ENCODE measurements around the gene ACOX3.

The ACOX3 gene

DNA sequence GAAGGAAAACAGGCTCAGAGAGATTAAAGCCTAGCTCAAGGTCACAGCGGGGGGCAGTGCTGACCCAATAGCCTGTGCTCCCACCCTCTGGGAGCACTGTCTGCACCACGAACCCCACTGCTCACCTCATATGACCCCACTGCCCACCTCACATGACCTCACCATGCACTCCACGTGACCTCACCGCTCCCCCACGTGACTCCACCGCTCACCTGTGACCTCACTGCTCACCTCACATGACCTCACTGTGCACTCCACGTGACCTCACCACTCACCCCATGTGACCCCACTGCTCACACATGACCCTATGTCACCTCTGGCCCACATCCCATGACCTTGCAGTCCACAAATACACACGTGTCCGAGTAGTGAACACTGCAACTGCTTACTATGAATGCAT, 55.4 kb downstream of the ACOX3 start:
- no peak for DNase-seq

DNA sequence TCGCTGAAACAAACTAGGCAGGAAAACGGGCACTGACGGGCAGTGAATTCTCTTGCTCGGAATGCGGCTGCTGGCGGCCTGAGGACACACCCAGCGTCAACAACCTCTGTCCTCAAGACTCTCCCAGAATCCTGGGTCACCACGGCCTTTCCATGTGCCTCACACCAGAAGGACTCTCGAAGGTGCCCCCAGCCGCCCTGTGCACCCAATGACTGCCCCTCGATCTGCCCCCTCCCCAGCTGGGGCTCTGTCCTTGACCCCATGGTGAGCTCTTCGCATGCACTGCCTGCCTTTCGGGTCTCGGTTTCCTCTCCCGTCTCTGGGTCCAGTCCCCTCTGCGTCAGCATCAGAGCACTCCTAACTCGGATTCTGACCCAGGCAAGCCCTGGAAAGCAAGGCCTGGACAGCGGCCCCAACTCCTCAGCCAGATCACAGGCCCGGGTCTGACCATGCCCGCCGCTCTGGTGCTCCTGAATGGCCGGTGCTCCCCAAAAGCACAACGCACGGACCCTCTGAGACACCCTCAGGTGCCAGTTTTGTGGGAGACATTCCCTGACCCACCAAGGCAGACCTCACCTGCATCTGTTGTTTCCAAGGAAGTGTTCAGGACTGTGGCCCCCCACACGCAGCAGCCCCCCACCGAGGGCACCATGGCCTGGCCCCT, 56.0 kb downstream of the ACOX3 start:
- no peak for DNase-seq

DNA sequence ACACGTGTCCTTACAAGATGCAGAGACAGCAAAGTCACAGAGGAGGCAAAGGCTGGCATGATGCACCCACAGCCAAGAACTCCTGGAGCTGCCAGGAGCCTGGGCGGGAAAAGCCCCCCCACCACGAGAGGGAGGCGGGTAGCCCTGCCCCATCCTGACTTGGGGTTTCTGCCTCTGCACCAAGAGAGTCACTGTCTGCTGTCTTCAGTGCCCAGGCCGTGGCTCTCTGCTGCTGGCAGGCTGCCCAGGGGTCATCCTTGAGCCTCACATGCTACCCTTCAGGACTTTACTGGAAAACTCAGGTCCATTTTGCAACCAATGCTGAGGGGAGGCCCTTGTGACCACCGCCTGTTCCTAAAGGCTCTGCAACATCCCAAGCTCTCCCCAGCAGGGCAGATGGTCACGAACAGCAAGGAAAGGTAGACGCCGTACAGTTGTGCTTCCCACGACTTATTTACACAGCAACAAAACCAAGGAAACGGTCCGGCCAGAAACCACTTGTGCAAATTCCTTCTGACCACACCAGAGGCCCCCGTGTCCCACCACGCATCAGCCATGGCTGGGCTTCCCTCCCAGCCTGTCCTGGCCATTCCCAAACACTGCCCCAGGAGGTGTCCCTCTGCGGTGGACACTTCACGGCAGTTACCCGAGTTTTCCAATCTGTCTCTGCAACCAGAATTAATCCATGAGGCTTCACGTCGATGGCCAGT, 56.9 kb downstream of the ACOX3 start:
- no peak for DNase-seq

DNA sequence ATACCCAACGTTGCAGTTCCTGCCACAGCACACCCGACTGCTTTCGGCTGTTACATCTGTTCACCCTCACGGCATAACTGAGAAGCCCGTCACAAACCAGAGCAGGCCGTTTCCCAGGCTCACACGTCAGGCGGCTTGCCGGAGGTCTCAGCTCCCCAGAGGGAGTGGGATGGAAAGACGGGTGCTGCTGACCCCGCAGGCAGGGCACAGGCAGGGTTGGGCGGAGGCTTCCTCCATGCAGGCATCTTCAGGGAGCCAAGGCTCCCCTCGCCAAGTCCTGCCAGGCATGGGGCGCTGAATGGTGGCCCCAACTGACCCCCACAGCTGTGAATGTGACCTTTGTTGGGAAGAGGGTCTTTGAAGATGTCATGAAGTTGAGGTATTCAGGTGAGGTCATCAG, 57.5 kb downstream of the ACOX3 start:
- DNase-seq = no peak

DNA sequence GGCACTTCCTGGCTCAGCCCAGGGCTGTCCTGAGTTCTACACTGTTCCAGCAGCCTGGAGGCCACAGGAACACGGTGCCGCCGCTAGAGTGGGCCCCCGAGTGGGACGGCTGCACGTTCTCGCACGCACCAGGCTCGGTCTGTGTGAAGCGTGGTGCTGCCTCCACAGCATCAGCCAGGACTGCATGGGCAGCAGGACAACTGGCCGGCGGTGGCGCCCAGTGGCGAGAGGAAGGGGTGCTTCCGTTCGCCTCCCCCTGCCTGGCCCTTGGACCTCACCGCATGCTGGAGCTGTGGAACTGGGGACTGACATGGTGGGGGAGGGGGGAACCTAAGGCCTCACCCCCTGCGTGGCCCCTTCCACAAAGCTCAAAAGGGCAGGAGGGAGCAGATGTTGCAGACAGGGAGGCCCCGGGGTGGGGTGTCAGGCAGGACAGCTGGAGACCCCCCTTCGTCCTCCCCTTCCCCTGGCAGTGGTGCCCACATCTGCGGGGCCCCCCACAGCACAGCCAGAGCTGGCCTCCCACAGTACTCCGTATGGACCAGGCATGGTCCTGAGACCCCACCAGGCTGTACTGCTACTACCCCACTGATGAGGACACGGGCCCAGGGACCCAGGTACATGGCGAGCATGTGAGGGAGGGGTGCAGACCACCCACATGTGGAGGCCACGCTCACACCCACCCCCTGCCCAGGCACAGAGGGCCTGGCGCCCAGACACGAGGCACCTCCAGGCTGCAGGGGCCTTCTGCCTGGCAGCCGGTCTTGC, 58.5 kb downstream of the ACOX3 start:
- DNase-seq = no peak

DNA sequence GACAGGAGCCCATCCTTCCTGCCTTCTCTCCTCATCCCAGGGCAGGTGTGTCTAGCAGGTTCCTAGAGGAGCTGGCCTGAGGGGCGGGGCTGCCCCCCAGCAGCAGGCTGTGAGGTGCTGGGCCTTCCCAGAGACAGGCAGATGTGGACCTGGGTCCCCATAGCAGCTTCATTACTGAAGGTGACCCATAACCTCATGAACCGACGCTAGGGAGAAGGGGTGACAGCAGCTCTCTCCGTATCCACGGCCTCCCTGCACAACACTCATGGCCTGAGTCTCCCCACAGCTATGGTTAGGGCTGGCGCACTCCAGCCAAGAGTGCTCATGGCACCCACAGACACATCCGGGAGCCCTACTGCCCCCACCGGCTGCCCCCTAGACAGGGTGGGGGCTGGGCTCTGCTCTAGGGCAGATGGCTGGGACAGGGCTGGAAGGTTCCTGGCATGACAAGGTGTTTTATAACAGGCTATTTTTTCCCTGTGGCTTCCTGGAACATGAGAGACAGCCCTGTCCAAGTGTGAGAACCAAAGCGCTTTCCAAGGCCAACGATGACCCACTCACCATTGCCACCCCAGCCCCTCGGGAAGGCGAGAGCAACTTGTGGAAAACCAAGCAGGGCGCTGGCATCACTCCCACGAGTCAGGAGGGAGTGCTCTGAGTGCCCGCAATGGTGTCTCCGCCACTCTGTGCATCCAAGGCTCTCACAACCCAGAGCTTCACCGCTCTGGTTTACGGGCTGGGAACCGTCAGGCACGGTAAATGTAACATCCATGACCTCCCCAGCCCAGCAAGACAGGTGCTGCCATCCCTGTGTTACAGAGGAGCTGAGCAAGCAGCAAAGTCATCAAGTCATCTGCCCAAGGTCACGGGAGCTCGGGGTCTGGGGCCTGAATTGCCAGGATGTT, 59.8 kb downstream of the ACOX3 start:
- no peak for DNase-seq

DNA sequence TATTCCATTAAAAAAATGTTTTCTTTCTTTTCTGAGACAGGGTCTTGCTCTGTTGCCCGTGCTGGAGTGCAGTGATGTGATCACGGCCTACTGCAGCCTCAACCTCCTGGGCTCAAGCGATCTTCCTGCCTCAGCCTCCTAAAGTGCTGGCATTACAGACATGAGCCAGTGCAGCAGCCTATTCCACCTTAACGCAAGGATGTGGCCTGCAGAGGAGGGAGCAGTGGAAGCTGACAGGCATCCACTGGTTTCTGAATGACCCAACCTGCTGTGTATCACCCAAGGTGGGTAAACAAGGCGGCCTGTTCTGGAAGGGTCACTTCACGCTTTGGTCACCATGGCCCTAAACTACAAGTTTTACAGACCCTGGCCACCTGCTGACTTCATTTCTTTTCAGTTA, 60.8 kb downstream of the ACOX3 start:
- no peak for DNase-seq

DNA sequence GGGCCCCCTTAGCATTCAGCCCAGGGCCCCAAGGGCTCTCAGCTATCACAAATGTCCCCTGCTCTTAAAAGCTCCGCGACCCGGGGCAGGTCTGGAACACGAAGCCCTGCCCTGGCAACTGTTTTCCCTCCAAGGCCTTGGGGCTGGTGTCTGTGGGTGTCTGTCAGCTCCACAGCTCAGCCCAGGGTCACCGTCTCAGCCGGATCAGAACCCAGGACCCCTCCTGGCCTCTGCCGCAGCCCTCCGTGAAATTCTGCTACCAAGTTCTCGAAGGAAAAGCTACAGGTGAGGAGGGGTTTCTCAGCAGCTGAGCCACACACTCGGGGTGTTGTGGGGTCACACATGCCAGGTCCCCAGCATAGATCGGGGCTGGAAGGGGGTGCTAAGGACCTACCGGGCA, 61.2 kb downstream of the ACOX3 start:
- no peak for DNase-seq

DNA sequence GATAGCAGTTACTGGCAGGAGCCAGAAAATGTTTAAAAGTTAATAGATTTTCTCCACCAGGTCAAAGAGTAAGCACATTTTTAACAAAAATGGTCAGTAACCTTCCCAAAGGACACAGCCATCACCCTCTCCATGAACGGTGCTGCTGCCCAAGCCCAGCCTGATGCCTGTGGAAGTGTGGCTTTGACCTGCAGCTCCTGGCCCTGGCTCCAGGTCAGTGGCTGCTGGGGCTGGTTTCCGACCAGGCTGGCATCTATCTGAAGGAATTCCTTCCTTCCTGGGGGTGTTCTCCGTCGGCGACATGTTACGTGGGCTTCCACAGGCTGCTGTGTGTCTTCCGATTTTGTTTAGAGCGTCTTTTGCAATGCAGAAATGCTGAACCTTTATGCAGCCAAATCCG, 61.7 kb downstream of the ACOX3 start:
- no peak for DNase-seq

DNA sequence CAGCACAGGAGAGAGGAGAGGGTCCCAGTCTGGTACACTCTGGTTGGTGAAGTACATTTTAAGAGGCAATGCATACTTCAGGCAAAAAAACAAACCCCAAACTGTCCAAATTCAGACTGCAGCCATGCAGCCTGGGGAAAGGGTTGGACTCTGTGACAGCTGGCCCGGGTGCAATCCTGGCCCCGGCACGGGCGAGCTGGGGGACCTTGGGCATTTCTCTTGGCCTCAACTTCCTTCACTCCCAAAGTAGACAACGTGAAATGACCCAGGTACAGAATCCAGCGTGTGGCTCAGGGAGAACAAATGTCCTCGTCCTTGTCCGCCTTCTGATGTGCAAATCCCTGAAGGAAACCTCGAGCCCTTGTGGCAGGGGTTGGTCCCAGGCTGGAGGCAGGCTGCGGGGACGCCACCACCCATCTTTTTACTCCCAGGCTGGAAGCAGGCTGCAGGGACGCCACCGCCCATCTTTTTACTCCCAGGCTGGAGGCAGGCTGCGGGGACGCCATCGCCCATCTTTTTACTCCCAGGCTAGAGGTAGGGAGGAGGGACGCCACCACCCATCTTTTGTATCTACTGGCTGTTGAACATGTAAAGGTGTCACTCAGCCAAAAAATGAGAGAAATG, 62.3 kb downstream of the ACOX3 start:
- no peak for DNase-seq

DNA sequence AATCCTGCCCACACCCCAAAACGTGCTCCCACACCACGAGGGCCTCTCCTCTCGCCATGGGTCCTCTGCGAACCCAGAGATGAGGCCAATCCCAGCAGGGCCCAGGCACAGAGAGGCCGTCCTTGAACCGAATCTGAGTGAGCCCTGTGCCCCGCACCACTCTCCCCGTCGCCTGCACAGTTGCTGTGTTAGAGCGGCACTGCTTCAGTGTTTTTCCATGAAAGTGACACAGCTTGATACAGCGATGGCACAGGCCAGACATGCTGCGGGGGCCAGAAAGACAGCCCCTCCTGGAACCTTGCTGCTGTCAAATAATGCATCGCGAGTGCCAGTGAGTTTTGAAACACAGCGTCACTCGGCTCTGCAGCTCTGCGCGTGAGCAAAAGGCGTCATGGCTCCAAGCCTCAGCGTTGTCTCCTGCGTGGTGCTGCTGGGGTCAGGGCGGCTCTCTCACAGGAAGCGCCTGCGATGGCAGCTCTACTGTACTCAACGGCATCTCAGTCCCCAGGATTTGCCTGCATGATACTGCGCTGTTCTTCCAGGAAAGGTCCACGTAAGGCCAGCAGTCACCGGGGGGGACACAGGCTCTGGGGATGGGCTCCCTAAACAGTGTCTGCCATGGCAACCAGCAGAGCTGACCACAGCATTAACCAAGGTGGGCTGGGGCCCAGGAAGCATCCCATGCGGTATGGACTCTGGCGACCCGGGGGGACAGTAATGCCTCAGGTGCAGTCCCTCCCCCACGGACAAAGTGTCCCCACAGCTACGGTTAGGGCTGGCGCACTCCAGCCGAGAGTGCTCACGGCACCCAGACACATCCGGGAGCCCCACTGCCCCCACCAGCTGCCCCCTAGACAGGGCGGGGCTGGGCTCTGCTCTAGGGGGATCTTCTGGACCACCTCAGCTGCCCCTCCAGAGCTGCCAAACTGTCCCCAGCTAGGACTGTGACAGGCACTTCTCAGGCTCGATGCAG, 63.1 kb downstream of the ACOX3 start:
- DNase-seq = no peak

DNA sequence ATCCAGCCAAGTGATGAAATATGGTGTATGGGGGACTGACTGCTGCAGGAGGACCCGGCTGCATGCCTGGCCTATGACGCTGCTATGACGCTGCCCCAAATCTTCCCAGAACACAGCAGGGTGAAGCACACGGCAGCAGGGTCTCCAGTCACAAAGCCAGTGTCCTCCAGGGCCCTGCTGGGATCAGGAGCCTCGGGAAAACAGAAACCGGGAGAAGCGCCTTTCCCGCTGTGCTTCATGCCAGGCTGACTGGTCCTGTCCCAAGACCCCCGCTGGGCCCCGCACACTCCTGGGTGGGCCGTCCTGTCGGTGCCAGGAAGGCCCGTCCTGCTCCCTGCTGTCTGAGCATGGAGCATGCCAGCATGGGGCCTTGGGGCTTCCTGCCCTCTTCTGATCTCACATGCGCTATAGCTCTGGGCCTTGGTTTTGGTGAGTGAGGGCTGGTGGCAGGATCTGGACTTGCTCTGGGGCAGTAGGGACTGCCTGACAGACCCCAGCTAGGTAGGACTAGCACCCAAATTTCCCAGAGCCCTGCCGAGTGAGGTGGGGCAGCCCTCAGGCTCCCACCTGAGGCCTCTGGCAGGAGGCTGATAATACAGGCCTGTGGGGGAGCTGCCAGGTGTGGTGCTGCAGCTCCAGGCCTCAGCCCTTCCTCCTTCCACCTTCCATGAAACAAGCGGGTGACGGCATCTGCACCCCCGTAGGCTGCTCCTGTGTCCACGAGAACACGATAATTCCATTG, 64.0 kb downstream of the ACOX3 start:
- DNase-seq = no peak

DNA sequence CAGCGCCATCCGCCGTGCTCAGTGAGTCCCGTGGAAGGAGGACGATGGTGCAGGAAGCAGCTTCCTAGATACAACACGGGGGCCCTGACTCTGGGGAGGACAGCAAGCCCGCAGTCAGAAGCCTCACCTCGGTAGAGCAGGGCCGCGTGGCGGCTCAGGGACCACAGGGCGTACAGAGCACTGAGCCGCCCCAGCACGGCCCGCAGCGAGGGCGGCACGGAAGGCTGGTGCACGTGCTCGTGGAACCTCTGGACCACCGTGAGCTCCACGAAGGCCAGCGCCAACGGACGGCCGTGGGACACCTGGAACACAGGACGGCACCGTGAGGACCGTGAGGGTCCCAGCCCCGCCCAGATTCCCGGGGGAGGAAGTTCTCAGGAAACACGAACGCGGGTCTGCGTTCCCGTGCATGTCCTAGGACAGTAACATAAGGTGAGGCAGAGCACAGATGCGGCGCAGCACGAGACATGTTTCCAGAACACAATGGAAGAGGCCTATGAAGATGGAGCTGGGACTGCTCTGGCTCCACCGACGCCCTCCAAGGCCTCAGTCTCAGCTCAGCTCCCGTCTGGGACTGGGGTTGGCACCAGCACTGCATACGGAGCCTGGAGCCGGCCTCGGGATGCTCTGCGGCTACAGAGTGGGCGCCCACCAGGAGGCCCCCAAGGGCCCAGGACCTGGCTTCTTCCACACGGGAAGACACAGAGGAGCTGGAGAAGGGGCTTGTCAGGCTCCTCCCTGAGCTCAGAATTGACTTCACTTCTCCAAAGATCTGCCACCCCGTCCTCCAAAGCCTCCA, 65.5 kb downstream of the ACOX3 start:
- no peak for DNase-seq

DNA sequence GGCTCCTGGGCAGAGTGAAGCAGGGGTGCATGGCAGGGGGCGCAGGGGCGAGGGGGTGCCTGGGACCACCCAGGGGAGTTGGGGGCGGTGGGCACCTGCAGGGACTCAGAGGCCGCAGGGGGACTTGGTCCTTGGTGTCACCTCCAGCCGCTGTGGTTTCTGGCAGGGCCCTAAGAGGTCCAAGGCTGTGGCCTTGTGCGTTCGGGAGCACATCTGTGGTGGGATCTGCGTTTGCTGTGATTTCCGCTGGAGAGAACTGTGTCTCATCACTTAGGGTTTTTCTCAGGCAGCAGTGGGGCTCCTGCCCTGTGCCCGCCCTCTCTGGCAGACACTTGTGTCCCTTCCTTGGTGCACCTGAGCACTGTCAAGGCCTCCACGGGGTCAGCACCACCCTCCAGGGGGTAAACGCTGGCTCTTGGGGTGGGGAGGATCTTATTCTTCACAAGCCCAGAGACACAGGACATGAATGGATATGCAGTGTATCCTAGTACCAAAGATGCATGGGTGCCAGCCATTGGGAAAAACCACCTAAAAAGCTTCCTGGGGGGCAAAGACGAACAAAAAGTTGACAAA, 66.5 kb downstream of the ACOX3 start:
- no peak for DNase-seq

DNA sequence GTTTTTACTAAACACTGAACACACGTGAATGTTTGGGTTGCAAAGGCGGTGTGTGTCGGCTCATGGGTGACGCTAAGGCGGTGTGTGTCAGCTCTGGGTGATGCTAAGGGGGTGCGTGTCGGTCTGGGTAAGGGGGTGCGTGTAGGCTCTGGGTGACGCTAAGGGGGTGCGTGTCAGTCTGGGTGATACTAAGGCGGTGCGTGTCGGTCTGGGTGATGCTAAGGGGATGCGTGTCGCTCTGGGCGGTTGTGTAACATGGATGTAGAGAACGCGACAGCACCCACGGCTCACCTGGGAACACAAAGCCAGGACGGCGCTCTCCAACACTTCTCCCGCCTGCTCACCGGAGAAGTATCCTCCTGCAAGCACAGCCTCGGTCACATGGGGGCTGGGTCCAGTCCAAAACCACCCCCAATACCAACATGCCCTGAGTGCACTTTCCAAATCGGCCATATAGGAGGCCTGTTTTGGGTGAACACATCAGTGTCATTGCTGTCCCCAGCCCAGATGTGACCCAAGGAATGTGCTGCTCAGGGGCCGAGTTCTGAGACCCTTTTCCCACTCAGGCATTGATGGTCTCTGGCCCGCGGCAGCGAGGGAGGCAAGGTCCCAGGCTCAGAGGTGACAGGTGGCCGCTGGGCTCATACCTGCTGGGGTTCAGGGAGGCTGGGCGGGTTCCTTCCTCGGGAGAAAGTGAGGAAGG, 67.1 kb downstream of the ACOX3 start:
- DNase-seq = no peak

DNA sequence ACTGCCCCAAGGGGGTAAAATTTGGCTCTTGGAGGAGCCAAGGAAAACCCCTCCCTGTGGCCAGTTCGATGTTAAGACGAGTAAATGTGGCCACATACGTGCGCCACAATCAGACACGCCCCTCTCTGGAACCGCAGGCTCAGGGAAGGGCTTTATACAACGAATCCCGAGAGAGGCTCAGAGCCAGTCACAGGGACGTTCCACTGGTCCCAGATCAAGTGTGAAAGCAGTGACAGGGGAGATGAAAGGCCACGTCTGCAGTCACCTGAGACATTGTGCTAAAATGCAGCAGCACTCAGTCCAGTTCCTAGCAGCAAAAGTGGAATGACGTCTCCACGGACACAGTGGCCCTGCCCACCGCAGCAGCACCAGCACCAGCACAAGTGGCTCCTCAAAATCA, 68.0 kb downstream of the ACOX3 start:
- DNase-seq = no peak

DNA sequence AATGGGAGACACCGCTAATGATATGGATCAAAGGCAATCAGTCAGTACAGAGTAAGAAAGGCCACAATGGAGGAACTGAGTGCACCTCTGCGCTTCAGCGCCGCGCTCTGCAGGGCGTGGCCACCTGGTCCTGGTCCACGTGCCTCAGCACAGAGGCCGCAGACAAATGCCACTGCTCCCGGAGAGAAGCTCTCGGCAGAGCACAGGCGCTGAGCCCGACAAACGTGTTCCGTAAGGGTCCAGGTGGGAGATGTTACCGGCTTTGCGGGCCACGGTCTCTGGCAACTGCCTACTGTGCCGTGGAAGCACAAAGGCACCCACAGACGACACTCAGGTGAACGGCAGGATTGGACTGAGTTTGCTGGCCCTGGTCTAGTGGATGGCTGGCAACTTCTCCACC, 68.9 kb downstream of the ACOX3 start:
- DNase-seq = no peak

DNA sequence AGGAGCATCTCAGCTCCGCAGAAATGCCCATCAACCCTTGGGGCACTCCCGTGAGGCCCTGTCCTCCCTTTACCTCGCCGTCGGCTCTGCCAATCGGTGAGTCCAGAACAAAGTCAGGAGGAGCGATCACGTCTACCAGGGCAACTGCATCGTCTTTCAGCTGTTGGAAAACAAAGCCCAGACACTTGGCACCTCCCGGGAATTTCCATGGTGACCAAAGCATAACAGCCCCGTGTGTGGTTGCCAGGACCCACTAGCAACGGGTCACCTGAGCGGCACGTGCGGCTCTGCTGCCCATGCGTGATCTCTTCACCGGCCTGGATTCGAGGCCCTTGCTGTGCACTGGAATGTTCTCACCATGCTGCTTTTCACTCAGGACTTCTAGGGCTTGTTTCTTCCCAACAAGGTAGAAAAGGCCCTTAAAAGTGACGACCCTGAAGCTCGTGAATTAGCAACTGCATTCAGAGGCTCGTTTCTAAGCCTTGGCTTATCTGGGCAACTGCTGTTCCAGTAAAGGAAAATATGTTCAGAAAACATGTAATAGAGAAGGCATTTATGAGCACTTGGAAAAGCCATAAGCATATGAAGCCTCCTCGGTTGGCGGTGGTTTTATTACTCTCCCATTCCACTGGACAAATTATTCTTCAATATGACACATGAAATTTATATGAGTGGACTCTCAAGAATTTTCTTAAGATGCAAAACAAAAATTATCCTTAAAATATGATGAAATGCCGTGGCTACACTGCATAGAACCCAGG, 69.5 kb downstream of the ACOX3 start:
- no peak for DNase-seq
